EL (cell line): Measurements from ENCODE around the gene AADAC.
"Not testable (repeated sequence)": the region's sequence is repeated elsewhere in the genome, so short reads cannot be mapped to it uniquely, and the experiment has no call there.

Source experiments
- DNase-seq: peaks from one replicate; pipeline ENCODE4 v3.0.0-alpha.2; 2016

AADAC gene

DNA sequence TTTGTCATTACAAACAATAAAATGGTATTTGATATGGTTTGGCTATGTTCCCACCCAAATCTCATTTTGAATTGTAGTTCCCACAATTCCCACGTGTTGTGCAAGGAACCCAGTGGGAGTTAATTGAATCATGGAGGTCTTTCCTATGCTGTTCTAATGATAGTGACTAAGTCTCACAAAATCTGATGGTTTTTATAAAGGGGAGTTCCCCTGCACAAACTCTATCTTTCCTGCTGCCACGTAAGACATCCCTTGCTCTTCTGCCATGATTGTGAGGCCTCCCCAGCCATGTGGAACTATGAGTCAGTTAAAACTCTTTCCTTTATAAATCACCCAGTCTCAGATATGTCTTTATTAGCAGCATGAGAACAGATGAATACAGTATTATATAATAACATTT is 15.4 kb upstream of the AADAC start:
- DNase-seq = no peak

DNA sequence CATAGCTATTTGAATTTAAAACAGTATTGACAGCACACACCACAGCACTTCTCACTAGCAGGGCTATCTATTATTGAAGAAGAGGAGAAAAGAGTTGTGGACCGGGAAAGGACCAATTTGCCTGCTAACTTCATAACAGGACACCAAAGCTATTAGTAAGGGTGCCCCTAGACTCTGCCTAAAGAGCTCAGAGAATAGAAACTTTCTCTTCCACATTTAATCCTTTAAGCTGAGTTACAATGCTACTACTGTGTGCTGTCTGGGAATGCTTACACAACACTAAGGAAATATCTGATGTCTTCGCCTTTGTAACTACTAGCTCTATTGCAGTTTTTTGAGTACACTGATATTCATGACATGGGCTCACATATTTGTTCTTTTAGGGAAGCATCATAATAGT is 13.5 kb upstream of the AADAC start:
- DNase-seq = no peak

DNA sequence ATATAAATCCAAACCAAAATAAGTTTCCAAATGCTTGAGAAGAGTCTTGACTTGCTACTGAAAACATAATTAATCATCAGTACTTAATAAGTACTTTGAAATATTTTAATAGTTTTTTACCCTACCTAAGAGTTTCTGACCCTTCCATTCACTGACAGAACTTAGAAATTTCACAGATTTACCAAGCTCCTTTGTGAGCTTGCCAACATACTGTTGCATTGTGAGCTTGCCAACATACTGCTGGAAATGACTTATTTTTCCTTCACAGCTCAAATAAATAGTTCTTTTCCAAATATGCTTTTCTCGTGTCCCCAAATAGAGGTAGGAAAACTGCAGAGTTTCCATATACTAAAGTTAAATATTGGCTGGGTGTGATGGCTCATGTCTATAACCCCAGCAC is 9.6 kb upstream of the AADAC start:
- no peak for DNase-seq

DNA sequence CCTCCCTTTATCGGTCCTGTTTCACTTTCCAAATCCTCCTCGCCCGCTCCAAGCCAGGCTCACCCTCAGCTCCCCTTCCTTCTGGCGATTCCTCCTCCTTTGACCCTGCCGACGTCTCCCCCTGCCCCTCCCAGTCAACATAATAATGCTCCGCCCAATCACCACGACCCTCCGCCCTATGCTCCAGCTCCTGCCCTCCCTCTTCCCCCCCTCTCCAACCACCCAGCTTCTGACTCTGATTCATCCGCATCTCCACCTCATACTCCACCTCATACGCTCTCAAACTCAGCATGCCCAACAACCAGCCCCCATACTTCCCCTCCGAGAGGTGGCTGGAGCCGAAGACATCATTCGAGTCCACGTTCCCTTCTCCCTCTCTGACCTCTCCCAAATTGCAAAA is 7.1 kb upstream of the AADAC start:
- DNase-seq = no peak

DNA sequence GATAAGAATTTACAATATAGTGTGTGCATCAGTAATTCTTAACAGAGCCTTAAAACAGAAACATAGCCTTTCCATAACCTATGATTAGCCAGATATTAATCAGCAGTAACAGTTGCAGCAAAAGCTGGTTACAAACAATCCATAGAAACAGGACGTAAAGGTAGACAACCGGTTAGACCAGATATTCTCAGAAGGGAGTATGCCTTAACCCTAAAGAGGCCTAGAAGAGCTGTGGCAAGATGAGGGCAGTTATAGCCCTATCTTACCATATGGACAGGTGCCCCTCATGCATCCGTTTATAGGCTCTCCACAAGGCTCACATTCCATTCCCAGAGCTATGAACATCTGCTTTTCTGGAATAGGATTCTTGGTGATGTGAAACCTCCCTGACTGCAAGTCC is 5.0 kb upstream of the AADAC start:
- not testable (repeated sequence) for DNase-seq

DNA sequence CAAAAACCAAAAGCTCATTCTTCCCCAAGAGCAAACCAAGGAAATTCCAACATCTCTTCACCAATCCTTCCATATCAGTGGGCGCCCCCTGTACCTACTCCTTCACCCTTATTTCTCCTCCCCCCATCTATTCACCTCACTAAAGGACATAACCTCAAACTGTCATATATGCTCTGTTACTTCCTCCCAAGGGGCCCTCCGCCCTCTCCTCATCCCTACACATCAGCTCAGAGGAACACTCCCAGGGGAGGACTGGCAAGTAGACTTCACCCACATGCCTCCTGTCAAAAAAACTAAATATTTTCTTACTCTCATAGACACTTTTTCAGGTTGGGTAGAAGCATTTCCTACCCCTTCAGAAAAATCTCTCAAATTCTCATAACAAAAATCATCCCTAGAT is 2.4 kb upstream of the AADAC start:
- no peak for DNase-seq

DNA sequence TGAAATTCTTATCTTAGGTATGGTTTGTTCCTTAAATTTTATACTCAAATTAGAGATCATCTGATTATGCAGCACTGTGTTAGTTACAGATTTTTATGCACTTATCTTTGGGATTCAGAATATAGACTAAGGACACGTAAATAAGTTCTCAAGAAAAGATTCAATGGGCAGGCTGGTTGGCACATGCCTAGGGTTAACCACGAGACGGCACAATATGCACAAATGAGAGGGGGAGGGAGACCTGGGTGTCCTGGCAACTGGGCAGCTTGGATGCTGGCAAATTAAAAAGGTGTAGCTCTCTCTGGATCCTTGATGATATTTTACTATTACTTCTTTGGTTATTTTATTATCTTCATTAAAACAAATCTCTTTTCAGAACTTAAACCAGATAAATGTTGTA is 672 bp downstream of the AADAC start:
- no peak for DNase-seq

DNA sequence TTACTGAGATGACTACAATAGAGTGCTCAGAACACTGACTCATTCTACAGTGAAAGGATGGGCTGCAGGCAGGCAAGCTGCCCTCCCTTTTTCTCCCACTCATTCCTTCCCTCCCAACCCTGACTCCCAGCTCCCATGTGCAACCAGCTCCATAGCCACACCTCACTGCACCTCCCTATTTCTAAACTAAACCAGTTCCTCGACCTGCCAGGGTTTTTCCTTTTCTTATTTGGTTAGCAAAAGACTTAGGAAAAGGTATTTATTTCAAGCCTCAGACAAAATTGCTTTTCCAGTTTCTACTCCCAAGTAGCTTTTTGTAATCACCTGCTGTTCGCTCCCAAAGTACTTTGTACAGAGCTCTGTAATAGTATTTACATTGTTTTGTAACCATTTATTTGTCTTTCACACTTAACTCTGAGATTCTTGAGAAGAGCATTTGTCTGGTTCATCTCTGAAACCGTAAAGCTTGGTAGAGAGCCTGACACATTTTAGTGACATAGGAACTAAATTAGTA is 2.2 kb downstream of the AADAC start:
- DNase-seq = peak; percentile 53

DNA sequence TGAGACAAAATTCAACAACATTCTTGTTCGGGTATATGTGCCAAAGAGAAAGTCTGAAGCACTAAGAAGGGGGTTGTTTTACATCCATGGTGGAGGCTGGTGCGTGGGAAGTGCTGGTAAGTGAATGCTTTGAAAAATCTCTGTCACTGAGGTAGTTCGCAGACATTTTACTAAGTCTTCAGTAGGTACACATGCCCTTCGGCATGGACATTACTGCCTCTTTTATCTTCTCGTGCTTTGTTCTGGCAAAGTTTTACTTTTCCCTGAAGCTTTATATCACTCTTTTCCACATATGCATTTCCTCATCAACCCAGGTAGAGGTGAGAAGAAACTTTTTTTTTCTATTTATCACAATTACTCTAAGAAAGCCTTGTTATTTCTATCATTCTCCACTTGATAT is 3.6 kb downstream of the AADAC start:
- no peak for DNase-seq

DNA sequence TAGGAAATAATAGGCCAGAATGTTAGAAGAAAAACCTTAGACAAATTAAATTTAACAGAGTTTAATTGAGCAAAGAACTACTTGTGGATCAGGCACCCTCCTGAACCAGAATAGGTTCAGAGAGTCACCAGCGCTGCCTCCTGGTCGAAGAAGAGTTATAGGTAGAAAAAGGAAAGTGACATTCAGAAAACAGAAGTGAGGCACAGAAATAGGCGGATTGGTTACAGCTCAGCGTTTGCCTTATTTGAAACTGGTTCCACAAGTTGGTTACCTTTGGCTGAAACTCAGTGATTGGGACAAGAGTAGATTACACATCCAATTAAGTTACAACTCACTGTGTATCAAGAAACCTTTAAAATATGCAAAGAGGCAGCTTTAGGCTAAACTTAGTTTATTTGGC is 4.4 kb downstream of the AADAC start:
- DNase-seq = no peak

DNA sequence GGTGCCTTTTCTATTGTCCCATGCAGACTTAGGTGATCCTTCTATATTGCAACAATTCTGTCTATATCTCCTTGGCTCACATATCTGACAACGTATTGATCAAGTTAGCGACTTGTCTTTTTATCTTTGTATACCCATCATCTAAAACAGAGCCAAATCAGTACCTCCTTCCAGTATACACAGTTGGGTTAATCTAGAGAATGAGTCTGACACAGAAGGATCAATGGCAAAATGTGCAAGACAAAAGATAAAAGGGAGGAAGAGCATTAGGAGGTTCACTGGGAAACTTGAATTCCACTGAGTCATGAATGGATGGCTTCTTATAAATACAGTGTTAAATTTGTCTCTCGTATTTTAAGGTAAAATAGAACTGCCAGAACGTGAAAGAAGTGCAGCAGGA is 6.0 kb downstream of the AADAC start:
- DNase-seq = no peak

DNA sequence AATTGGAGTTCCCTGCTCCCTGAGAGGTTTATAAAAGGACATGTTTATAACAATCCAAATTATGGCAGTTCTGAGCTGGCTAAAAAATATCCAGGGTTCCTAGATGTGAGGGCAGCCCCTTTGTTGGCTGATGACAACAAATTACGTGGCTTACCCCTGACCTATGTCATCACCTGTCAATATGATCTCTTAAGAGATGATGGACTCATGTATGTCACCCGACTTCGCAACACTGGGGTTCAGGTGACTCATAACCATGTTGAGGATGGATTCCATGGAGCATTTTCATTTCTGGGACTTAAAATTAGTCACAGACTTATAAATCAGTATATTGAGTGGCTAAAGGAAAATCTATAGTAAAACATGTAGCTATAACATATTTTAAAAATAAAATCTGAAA is 13.9 kb downstream of the AADAC start:
- DNase-seq = no peak

DNA sequence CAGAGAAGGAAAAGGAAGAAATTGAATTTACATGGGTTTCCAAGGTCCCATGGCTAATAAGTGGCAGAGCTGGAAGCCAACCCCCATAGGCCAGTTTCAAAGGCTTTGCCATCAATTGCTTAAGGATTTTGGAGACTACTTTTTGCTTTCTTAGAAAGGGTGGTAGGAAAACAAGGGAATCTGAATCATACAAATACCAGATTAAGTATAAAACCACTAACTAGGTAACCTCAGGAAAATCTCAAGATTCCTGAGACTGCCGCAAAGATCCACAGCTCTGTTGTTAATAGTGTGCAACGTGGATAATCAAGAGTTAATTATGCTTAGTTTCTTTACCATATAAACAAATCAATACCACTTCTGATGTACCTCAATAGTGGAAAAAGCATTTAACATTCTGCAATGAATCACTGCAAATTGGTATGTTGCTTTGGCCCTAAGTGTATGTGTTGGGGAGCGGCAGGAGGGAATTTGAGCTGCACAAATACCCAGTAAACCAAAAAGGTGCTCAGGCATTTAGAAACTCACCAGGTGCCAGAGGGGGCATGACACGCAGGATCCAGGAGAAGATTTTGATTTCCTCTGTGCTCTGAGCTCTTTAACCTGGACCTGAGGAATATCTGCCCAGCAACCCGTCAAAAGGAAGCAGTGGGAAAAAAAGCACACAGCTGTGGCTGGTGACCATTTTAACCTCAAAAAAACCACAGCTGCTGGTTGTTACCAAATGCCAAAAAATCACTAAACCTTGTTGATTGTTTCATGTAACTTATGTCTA is 22.0 kb downstream of the AADAC start:
- peak; percentile 13 for DNase-seq

DNA sequence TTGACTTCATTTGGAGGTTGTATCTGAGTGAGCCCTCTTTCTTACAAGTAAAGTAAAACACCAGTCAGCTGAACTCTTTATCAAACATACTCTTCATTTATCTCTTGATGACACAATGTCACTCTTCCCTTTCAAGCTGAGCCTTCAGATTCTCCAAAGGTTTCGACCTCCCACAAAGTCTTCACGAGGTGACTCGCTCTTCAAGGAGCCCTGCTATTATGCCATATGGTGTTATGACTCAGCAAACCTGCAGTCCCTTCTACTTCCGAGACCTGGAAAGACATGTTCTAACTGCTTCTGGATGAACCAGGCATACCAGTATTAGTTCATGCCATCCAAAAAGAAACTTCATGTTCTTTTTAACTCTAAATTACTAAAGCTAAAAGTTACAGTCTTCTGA is 23.1 kb downstream of the AADAC start:
- DNase-seq = peak; percentile 80

DNA sequence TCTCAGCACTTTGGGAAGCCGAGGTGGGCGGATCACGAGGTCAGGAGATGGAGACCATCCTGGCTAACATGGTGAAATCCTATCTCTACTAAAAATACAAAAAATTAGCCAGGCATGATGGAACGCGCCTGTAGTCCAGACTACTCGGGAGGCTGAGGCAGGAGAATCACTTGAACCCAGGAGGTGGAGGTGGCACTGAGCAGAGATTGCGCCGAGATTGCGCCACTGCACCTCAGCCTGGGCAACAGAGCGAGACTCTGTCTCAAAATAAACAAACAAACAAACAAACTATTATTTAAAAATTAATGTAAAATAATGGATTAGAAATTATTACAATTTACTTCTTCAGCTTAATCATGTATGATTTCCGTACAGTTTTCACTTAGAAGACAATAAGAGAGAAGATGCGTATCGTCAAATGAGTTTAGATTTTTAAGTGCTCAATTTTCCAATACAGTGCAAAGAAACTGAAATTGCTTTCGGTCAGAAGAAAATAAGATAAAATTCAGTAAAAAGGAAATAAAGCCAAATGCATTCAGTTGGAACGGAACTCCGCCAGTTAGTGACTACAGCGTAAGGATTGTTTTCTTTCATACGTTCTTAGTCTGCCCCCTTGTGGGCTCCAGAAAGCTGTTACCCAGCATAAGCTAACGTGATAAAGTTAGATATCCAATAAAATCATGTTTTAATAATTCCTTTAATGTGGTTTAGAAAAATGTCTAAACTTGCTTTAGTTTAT is 24.8 kb downstream of the AADAC start:
- DNase-seq = peak; percentile 80

DNA sequence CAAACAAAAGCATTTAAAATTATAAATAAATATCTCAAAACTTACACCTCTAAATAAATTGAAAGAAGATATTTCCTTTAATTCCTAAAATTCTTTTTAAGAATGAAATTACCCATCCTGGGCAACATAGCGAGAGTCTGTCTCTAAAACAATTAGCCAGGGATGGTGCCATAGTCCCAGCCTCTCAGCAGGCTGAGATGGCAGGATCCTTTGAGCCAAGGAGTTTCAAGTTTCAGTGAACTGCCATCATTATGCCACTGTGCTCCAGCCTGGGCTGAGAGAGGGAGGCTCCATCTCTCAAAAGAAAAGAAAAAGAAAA is 25.4 kb downstream of the AADAC start:
- DNase-seq = no peak

DNA sequence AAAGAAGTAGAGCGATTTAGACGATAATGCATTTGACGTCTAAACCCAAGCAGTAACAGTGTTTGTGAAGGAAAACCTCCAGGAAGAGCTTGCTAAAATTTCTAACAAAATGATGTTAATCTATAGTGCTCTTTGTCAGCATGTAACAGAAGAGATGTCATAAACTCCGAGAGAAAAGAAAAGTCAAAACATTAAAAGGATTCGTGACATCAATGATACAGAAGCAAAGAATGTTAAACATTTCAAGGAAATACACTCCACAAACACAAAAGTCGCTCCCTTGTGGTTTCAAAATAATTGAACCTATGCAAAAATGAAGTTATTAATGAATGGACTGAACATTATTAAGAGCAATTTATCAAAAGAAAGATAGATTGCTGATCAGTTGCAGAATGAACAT is 27.9 kb downstream of the AADAC start:
- peak; percentile 56 for DNase-seq

DNA sequence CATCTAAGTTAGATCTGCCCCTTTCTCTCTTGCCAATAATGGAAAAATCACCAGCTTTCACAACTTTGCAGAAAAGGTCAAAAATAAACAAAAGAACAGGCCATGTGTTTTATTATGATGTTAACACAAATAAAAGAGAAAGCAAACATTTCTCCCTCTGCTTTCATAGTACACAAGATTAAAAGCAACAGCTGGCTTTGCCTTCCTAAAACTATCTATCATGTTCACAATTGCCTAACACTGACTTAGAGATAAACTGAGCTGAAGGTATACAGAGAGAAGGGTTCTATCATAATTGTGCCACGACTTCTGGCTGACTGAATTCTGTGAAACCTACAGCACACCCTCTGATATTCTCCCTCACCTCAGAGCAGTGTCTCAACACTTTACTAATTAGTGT is 29.4 kb downstream of the AADAC start:
- DNase-seq = no peak

DNA sequence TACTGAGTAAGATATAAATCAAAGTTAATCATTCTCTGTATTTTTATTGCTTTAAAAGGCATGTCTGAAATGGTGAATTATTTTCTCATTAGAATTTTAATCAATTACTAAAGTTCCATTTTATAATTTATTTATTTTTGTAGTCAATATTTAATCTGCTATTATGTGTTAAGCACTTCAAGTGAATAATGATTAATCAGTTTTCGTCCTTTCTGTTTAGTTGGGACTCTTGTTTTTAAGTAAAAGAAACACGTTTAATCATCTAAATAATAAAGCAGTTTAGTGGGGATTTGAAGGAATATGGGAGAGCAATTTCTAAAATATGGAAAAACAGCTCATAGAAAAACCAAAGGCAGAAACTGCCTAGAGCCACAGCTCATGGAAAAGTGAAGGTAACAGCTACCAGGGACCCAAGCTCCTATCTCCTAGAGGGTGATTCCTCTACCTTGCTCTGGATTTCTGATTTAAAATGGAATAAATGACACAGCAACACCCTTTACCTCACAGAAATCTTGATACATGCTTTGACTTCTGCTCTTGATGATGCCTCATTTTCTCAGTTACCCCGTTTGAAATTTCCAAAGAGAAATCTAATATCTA is 31.5 kb downstream of the AADAC start:
- DNase-seq = no peak

DNA sequence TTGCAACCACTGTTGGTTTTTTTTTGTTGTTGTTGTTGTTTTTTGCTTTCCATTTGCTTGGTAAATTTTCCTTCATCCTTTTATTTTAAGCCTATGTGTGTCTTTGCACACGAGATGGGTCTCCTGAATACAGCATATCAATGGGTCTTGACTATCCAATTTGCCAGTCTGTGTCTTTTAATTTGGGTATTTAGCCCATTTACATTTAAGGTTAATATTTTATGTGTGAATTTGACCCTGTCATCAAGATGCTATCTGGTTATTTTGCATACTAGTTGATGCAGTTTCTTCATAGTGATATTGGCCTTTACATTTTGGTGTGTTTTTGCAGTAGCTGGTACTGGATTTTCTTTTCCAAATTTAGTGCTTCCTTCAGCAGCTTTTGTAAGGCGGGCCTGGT is 36.1 kb downstream of the AADAC start:
- not testable (repeated sequence) for DNase-seq

DNA sequence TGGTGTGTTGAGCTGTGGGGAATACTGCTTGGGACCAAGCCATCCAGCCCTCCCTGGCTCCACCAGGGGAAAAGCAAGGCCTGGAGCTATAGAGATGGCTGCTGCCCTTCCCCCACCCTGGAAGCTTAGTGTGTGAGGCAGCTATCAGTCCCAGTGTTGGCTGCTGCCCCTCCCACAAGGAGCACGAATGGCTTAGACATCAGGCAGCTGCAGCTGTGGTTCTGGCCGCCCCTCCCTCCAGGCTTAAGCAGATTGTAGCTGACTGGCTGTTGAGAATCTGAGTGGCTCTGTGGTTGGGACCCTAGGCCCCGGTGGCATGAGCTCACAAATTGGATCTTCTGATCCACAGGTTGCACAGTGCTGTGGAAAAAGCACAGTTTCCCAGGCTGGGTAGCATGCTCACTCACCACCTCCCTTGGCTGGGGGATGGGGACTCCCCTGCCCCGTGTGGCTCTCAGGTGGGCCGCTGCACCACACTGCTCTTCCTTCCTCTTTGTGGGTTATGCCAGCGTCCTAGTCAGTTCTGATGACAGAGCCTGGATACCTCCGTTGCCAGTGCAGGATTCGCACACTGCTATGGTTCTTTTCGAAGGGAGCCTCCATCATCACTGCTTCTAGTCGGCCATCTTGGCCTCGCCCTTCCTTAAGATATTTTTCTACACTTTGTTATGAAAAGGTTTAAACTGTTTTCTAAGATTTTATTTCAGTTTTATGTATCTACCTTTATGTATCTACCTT is 38.3 kb downstream of the AADAC start:
- DNase-seq = no peak

DNA sequence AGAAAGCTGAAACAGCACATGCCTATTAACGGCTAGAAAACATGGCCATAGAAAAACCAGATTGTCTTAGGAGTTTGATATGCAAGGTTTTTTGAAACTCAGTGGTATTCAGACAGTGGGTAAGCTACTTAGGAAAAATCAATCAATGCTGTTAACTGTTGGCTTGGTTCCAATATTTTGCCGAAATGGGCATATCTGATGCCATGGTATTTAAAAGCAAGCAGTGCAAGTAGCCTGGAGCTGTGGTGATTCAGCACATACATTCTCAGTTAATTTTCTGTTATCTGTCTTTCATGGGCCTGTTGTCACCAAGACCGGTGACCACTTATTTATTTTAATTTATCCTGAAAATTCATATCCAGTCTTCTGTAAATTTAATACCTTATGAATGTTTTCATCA is 42.2 kb downstream of the AADAC start:
- DNase-seq = no peak

DNA sequence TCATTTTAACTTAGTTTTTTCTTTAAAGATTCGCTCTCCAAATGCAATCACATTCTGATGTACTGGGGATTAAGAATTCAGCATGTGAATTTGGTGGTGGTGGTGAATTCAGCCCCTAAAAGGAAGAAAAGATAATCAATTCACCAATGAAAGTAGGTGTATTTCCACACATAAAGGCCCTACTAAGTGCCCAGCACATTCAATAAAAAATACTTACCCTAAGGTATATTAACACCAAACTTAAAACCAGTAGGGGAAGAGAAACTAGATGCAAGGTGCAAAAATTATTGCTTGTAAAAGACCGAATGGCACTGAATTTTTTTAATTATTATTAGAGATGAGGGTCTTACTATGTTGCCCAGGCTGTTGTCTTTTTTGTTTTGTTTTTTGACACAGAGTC is 42.7 kb downstream of the AADAC start:
- DNase-seq = no peak
